GM12892 (cell line): ENCODE measurements around the gene MELK.

Source experiments
- POLR2A ChIP-seq: IDR thresholded peaks from 2 replicates; pipeline ENCODE4 v1.6.1; 2011; ENCODE audit warnings: low read depth, low read length, control low read depth
- POLR2AphosphoS5 ChIP-seq: IDR thresholded peaks from 2 replicates; pipeline ENCODE4 v1.6.1; 2011; ENCODE audit warnings: low read depth, low read length, control low read depth

DNA sequence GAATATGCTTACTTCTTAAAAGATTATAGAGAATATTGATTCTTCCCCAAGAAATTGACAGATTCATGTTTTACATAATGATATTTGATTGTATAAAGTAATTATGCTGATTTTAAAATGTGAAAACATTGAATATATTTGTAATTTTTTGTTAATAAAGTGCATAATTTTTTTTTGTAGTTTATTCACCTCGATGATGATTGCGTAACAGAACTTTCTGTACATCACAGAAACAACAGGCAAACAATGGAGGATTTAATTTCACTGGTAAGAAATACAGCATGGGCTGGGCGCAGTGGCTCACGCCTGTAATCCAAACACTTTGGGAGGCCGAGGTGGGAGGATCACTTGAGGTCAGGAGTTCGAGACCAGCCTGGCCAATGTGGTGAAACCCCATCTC is 70.1 kb downstream of the MELK start:
- TF ChIP-seq POLR2AphosphoS5 (no peak), POLR2A (no peak)
